Natural killer cell (primary cell): ENCODE measurements around the gene CYREN. TPM values are rescaled to one million over a fixed set of nuclear protein-coding genes. Genes with fewer than 3 reads are reported as not detected.

Experiments used
- ATAC-seq, 3 donors: fragments of 150-1000 bp in 2 of 3; fragments of 200-7000 bp in 1 of 3; cut with Tn5 transposase; 1 replicate in 1 of 3; 2 replicates in 2 of 3; pipeline ENCODE4 v1.10.0; 2021; ENCODE audit warnings: mild to moderate bottlenecking in 2 of 3, moderate library complexity in 2 of 3
- DNase-seq, 2 donors: peaks; one replicate each; pipeline versions ENCODE4 v3.0.0 to v3.0.0-alpha.2; 2013 to 2021; ENCODE audit warnings: mixed read lengths in 1 of 2
- H3K27ac ChIP-seq: one replicate; pipeline ENCODE4 v1.5.1; 2013; ENCODE audit warnings: mild to moderate bottlenecking, low read length
- H3K27me3 ChIP-seq: one replicate; pipeline ENCODE4 v1.6.1; 2013; ENCODE audit warnings: low read length; ENCODE audit not compliant: control insufficient read depth, insufficient read depth
- H3K36me3 ChIP-seq: one replicate; pipeline ENCODE4 v1.6.1; 2013; ENCODE audit warnings: low read length; ENCODE audit not compliant: control insufficient read depth, insufficient read depth
- H3K4me1 ChIP-seq: one replicate; pipeline ENCODE4 v1.6.1; 2013; ENCODE audit warnings: low read length; ENCODE audit not compliant: control insufficient read depth, insufficient read depth
- H3K4me3 ChIP-seq: one replicate; pipeline ENCODE4 v1.5.1; 2013; ENCODE audit warnings: low read length
- H3K9me3 ChIP-seq: one replicate; pipeline ENCODE4 v1.6.1; 2013; ENCODE audit warnings: low read length; ENCODE audit not compliant: control insufficient read depth, insufficient read depth
- H3K27ac Mint-ChIP-seq, 2 donors: one replicate each; pipeline ENCODE4 v1.8.0; 2022; ENCODE audit warnings: mild to moderate bottlenecking in 2 of 2, mixed read lengths in 2 of 2, moderate library complexity in 1 of 2
- H3K27me3 Mint-ChIP-seq, 2 donors: one replicate each; pipeline ENCODE4 v1.8.0; 2022; ENCODE audit warnings: low read depth in 2 of 2, mixed read lengths in 2 of 2
- H3K36me3 Mint-ChIP-seq: one replicate; pipeline ENCODE4 v1.8.0; 2022; ENCODE audit warnings: mixed read lengths
- H3K4me1 Mint-ChIP-seq, 2 donors: one replicate each; pipeline ENCODE4 v1.8.0; 2022; ENCODE audit warnings: mixed read lengths in 2 of 2
- H3K4me3 Mint-ChIP-seq: one replicate; pipeline ENCODE4 v1.8.0; 2022; ENCODE audit warnings: mild to moderate bottlenecking, moderate library complexity, mixed read lengths
- H3K9me3 Mint-ChIP-seq, 2 donors: one replicate each; pipeline ENCODE4 v1.8.0; 2022; ENCODE audit warnings: mixed read lengths in 2 of 2
- CTCF ChIP-seq: fragments of 200-600 bp; IDR thresholded peaks from one replicate; pipeline ENCODE4 v1.8.0; 2022; ENCODE audit warnings: antibody characterized with exemption
- WGBS: methylation state at CpG from one replicate; pipeline ENCODE4 v1.1.7; 2013; ENCODE audit warnings: missing lambda C conversion rate; ENCODE audit not compliant: insufficient coverage; 5-methylcytosine and 5-hydroxymethylcytosine counted together
- intact Hi-C: fragments of 100-400 bp; cut with micrococcal nuclease; formaldehyde crosslinking; loops from one replicate; pipeline ENCODE4 v1.14.2; 2022
- total RNA-seq, 4 donors: library from RNA; stranded (reverse); fragments of 120-200 nt in 1 of 4; gene quantifications; one replicate each; pipeline versions ENCODE4 v1.2.3 to v1.2.4, GENCODE V29; 2013 to 2022

CYREN gene
- total RNA-seq, 3 donors from 2014 or later (not counting 1 experiment from before 2014, with no cell fraction given), result 26.1 to 33.9 (median 33.8) TPM

- no peak for TF ChIP-seq CTCF
- no peaks in the 10 kb centered on the region for H3K9me3 Mint-ChIP-seq
- peaks cover 21% of the 10 kb centered on the region for H3K36me3 Mint-ChIP-seq
- Histone ChIP-seq H3K4me3 (no peak overlapping the region), H3K36me3 (peaks cover 66% of the 10 kb centered on the region), H3K27me3 (no peaks in the 10 kb centered on the region), H3K9me3 (no peaks in the 10 kb centered on the region), H3K27ac (no peak overlapping the region), H3K4me1 (no peaks in the 10 kb centered on the region)
- DNase-seq, result no peak
- H3K27ac Mint-ChIP-seq, result no peak overlapping the region
- H3K4me1 Mint-ChIP-seq, result peaks cover 0 to 4% of the 10 kb centered on the region in 2 donors
- intact Hi-C loops, result no loop called here
- no peak overlapping the region for H3K4me3 Mint-ChIP-seq
- no peak for ATAC-seq
- H3K27me3 Mint-ChIP-seq, result no peaks in the 10 kb centered on the region
- 92% methylated on average over 3 of the region's 4 CpGs for WGBS
These were observed 24.6 kb upstream of the CYREN start for GRCh38 chr7:135195156-135195555.

GRCh38 chr7:135194494-135195095 lies 24.1 kb upstream of the CYREN start:
- H3K27ac ChIP-seq, result no peak overlapping the region
- no peaks in the 10 kb centered on the region for H3K9me3 Mint-ChIP-seq
- no peak for ATAC-seq
- H3K4me3 ChIP-seq, result no peak overlapping the region
- intact Hi-C loops, result no loop called here
- no peak for DNase-seq
- no peak for TF ChIP-seq CTCF
- H3K4me1 Mint-ChIP-seq, result peaks cover 0 to 4% of the 10 kb centered on the region in 2 donors
- no peaks in the 10 kb centered on the region for H3K27me3 ChIP-seq
- H3K36me3 Mint-ChIP-seq, result peaks cover 22% of the 10 kb centered on the region
- peaks cover 64% of the 10 kb centered on the region for H3K36me3 ChIP-seq
- 88% methylated on average over 12 of the region's 12 CpGs for WGBS
- no peaks in the 10 kb centered on the region for H3K9me3 ChIP-seq
- no peak overlapping the region for H3K27ac Mint-ChIP-seq
- H3K27me3 Mint-ChIP-seq, result no peaks in the 10 kb centered on the region
- no peaks in the 10 kb centered on the region for H3K4me1 ChIP-seq
- H3K4me3 Mint-ChIP-seq, result no peak overlapping the region

- Histone ChIP-seq H3K27ac (no peak overlapping the region), H3K4me1 (no peaks in the 10 kb centered on the region), H3K9me3 (no peaks in the 10 kb centered on the region), H3K27me3 (no peaks in the 10 kb centered on the region), H3K36me3 (peaks cover 66% of the 10 kb centered on the region), H3K4me3 (no peak overlapping the region)
- Mint-ChIP-seq H3K4me3 (no peak overlapping the region), H3K4me1 (peaks cover 0 to 4% of the 10 kb centered on the region in 2 donors), H3K27ac (no peak overlapping the region), H3K36me3 (peaks cover 15% of the 10 kb centered on the region), H3K9me3 (no peaks in the 10 kb centered on the region), H3K27me3 (no peaks in the 10 kb centered on the region)
- intact Hi-C loops, result no loop called here
- TF ChIP-seq CTCF, result no peak
- ATAC-seq (no peak), DNase-seq (no peak)
- 98% methylated on average over 10 of the region's 10 CpGs for WGBS
These were observed 23.1 kb upstream of the CYREN start for GRCh38 chr7:135193615-135194081.
